PC-3 (cell line): ENCODE results near the gene SEMA3B. TPM values are rescaled to one million over a fixed set of nuclear protein-coding genes. Genes with fewer than 3 reads are reported as not detected.

Source experiments
- ATAC-seq: fragments of 200-7000 bp; cut with Tn5 transposase; 2 replicates; pipeline ENCODE4 v1.9.1; 2020; ENCODE audit warnings: mild to moderate bottlenecking, moderate library complexity
- BruUV-seq: library from RNA; stranded (reverse); fragments of 400-500 nt; replicated peaks from 2 replicates; lab custom pipeline; 2021; lab: Mats Ljungman, UMichigan
- CTCF ChIA-PET: fragments of 300-600 bp; sonication (Branson Sonifier 250); formaldehyde crosslinking; loops from one replicate; lab custom pipeline; 2022; ENCODE audit warnings: antibody characterized with exemption; lab: Charles Lee
- POLR2A ChIA-PET: fragments of 300-600 bp; sonication (Branson Sonifier 250); formaldehyde crosslinking; loops from one replicate; lab custom pipeline; 2022; ENCODE audit warnings: antibody characterized with exemption; ENCODE audit not compliant: unreplicated experiment; lab: Charles Lee
- DNase-seq: peaks from one replicate; pipeline ENCODE4 v3.0.0-alpha.2; 2015
- H2AFZ ChIP-seq: fragments of 300-600 bp; sonication (generic); 2 replicates; pipeline ENCODE4 v1.6.0; 2016; ENCODE audit warnings: antibody characterized with exemption, low read length
- H3F3A ChIP-seq: fragments of 300-600 bp; sonication (generic); one replicate; pipeline ENCODE4 v1.6.0; 2017; ENCODE audit warnings: antibody characterized with exemption, low read length, control low read depth, mild to moderate bottlenecking; ENCODE audit not compliant: unreplicated experiment
- H3K27ac ChIP-seq: fragments of 300-600 bp; sonication (generic); 2 replicates; pipeline ENCODE4 v1.5.1; 2016; ENCODE audit warnings: mild to moderate bottlenecking, low read length
- H3K27me3 ChIP-seq: fragments of 300-600 bp; sonication (generic); 2 replicates; pipeline ENCODE4 v1.6.1; 2016; ENCODE audit warnings: low read length, mixed read lengths
- H3K36me3 ChIP-seq: fragments of 300-600 bp; sonication (generic); 2 replicates; pipeline ENCODE4 v1.6.1; 2016; ENCODE audit warnings: low read depth, mixed run types, low read length, mixed read lengths
- H3K4me1 ChIP-seq: fragments of 300-600 bp; sonication (generic); 2 replicates; pipeline ENCODE4 v1.5.1; 2016; ENCODE audit warnings: low read length; ENCODE audit not compliant: insufficient read depth
- H3K4me2 ChIP-seq: fragments of 300-600 bp; sonication (generic); 2 replicates; pipeline ENCODE4 v1.6.0; 2016; ENCODE audit warnings: low read length
- H3K4me3 ChIP-seq: fragments of 300-600 bp; sonication (generic); 2 replicates; pipeline ENCODE4 v1.5.1; 2016; ENCODE audit warnings: mild to moderate bottlenecking, low read length, mixed read lengths
- H3K79me2 ChIP-seq: fragments of 300-600 bp; sonication (generic); 2 replicates; pipeline ENCODE4 v1.6.1; 2017; ENCODE audit warnings: low read length, mixed read lengths
- H3K9ac ChIP-seq: fragments of 300-600 bp; sonication (generic); 2 replicates; pipeline ENCODE4 v1.6.0; 2016; ENCODE audit warnings: mild to moderate bottlenecking, low read length
- H3K9me2 ChIP-seq: fragments of 300-600 bp; sonication (generic); replicated peaks from 2 replicates; pipeline ENCODE4 v1.6.1; 2016; ENCODE audit warnings: mixed run types, low read length, mixed read lengths
- H3K9me3 ChIP-seq: fragments of 300-600 bp; sonication (generic); 2 replicates; pipeline ENCODE4 v1.6.1; 2016; ENCODE audit warnings: low read length, mixed read lengths
- H4K20me1 ChIP-seq: fragments of 300-600 bp; sonication (generic); 2 replicates; pipeline ENCODE4 v1.6.1; 2016; ENCODE audit warnings: low read length, mixed read lengths
- EZH2 ChIP-seq: fragments of 300-600 bp; sonication (generic); IDR thresholded peaks from one replicate; pipeline ENCODE4 v1.6.1; 2017; ENCODE audit warnings: antibody characterized with exemption, mild to moderate bottlenecking, low read length; ENCODE audit not compliant: unreplicated experiment
- EZH2phosphoT487 ChIP-seq: fragments of 300-600 bp; sonication (generic); IDR thresholded peaks from 2 replicates; pipeline ENCODE4 v1.6.1; 2018; ENCODE audit warnings: mild to moderate bottlenecking, antibody characterized with exemption, low read length, borderline replicate concordance
- intact Hi-C: fragments of 100-400 bp; cut with micrococcal nuclease; formaldehyde crosslinking; loops from 2 replicates; pipeline ENCODE4 v1.9.0; 2023
- total RNA-seq: library from RNA; depleted of rRNA; stranded (reverse); fragments of >200 nt; gene quantifications from 2 replicates; pipeline ENCODE4 v1.2.3, GENCODE V29; 2014
- TF ChIP-seq, protein P1 (sequence below): fragments of 300-600 bp; sonication (generic); conservative IDR thresholded peaks from 2 replicates; pipeline ENCODE4 v1.5.1; 2017; ENCODE audit warnings: antibody characterized with exemption, low read depth, mild to moderate bottlenecking, low read length

The SEMA3B gene
- total RNA-seq, 1 experiment from 2014 or later, result 40.1 TPM

DNA sequence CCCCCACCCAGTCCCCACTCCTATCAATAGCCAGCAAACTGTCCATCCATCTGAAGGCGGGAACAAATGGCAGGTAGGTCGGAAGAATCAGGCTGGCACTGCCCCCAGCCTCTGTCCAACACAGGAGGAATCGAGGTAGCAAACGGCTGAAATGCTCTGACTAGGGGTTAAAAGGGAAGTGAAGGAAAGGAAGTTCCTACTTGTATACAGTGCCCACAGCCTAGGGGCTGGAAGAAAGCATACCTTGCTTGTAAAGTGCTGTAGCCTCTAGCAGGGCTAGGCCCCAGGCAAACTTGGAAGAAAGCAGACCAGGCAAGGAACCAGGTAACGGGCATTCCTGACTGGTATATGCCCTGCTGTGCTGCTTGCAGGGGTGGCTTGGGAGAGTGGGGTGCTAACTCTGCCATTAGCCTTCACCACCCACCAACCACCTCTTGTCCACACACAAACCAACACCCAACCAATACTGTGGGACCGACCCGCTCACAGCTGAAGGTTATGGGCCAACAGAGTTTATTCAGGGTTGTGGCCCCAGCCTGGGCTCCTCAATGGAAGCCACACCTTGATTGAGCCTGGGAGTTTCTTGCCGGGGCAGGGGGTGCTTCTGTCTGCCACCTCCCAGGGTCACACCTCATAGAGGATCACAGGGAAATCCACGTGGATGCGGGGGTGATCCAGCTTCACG is 56.7 kb downstream of the SEMA3B start:
- ATAC-seq (no peak), DNase-seq (no peak)
- no peak overlapping the region for H3K27ac ChIP-seq
- no peak overlapping the region for H2AFZ ChIP-seq
- no peaks in the 10 kb centered on the region for H3K27me3 ChIP-seq
- no peak for TF ChIP-seq EZH2
- TF ChIP-seq EZH2phosphoT487, result no peak
- TF ChIP-seq, protein P1, sequence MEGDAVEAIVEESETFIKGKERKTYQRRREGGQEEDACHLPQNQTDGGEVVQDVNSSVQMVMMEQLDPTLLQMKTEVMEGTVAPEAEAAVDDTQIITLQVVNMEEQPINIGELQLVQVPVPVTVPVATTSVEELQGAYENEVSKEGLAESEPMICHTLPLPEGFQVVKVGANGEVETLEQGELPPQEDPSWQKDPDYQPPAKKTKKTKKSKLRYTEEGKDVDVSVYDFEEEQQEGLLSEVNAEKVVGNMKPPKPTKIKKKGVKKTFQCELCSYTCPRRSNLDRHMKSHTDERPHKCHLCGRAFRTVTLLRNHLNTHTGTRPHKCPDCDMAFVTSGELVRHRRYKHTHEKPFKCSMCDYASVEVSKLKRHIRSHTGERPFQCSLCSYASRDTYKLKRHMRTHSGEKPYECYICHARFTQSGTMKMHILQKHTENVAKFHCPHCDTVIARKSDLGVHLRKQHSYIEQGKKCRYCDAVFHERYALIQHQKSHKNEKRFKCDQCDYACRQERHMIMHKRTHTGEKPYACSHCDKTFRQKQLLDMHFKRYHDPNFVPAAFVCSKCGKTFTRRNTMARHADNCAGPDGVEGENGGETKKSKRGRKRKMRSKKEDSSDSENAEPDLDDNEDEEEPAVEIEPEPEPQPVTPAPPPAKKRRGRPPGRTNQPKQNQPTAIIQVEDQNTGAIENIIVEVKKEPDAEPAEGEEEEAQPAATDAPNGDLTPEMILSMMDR, result no peak
- H3K36me3 ChIP-seq, result peaks cover 10% of the 10 kb centered on the region; the same call in 1 of the 2 replicates
- POLR2A ChIA-PET, result interaction anchor here (0.6 kb wide), 1 partner anchor 90 kb away, joined by 5 read pairs; no protein-coding TSS in a partner anchor
- no peak overlapping the region for H3K9ac ChIP-seq
- BruUV-seq, result no TSS peak
- no peak overlapping the region for H3K4me3 ChIP-seq
- H3K79me2 ChIP-seq, result peaks cover 22% of the 10 kb centered on the region
- CTCF ChIA-PET, result interaction anchor here (0.6 kb wide), 1 partner anchor 12 kb away, joined by 3 read pairs; no protein-coding TSS in a partner anchor
- no peaks in the 10 kb centered on the region for H4K20me1 ChIP-seq
- H3K4me1 ChIP-seq, result peaks cover 10% of the 10 kb centered on the region; the same call in 1 of the 2 replicates
- intact Hi-C loops, result no loop called here
- H3K4me2 ChIP-seq, result no peak overlapping the region
- no peaks in the 10 kb centered on the region for H3K9me3 ChIP-seq
- H3F3A ChIP-seq, result no peaks in the 10 kb centered on the region
- H3K9me2 ChIP-seq, result no peaks in the 10 kb centered on the region

DNA sequence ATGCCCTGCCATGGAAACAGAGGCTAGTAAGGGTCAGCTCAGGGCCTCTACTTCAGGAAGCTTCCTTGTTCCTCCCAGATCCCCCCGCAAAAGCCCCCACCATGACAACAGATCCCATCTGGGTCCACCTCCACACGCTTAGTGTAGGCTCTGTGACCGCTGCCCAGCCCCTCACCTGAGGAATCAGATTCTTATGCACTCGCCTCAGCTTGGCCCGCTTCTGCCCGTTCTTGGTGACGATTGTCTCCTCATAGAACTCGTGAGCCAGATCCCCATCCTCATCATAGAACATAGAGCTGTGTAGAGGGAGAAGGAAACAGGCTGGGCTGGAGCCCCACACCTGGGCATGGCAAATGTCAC is 57.2 kb downstream of the SEMA3B start:
- H3K9ac ChIP-seq, result no peak overlapping the region
- ATAC-seq (no peak), DNase-seq (no peak)
- no peaks in the 10 kb centered on the region for H3K27me3 ChIP-seq
- no peaks in the 10 kb centered on the region for H4K20me1 ChIP-seq
- peaks cover 10% of the 10 kb centered on the region; the same call in 1 of the 2 replicates for H3K4me1 ChIP-seq
- peaks cover 15% of the 10 kb centered on the region; the same call in 1 of the 2 replicates for H3K36me3 ChIP-seq
- no peak overlapping the region for H3K4me2 ChIP-seq
- intact Hi-C loops, result no loop called here
- no peaks in the 10 kb centered on the region for H3F3A ChIP-seq
- CTCF ChIA-PET, result no interaction called here
- H3K9me3 ChIP-seq, result no peaks in the 10 kb centered on the region
- no peak overlapping the region for H3K4me3 ChIP-seq
- H2AFZ ChIP-seq, result no peak overlapping the region
- no peak for TF ChIP-seq EZH2
- TF ChIP-seq, protein P1, result no peak
- TF ChIP-seq EZH2phosphoT487, result no peak
- H3K9me2 ChIP-seq, result no peaks in the 10 kb centered on the region
- BruUV-seq, result no TSS peak
- H3K79me2 ChIP-seq, result peaks cover 19% of the 10 kb centered on the region
- H3K27ac ChIP-seq, result no peak overlapping the region
- POLR2A ChIA-PET, result no interaction called here

- peaks cover 24% of the 10 kb centered on the region; the same call in 1 of the 2 replicates for H3K36me3 ChIP-seq
- peak overlapping the region; percentile 78 for H3K4me2 ChIP-seq
- H2AFZ ChIP-seq, result no peak overlapping the region
- peak overlapping the region; percentile 96 for H3K4me3 ChIP-seq
- no peaks in the 10 kb centered on the region for H3K9me2 ChIP-seq
- BruUV-seq, result TSS peak; percentile 30
- peaks cover 10% of the 10 kb centered on the region; the same call in 1 of the 2 replicates for H3K4me1 ChIP-seq
- no peak overlapping the region for H3K27ac ChIP-seq
- H3F3A ChIP-seq, result no peaks in the 10 kb centered on the region
- CTCF ChIA-PET, result interaction anchor here (0.6 to 1.0 kb wide), 3 partner anchors 10 to 973 kb away, joined by 3 to 8 read pairs (median 4); no protein-coding TSS in a partner anchor
- DNase-seq (no peak), ATAC-seq (no peak)
- H3K79me2 ChIP-seq, result peaks cover 22% of the 10 kb centered on the region
- TF ChIP-seq EZH2, result no peak
- TF ChIP-seq, protein P1, result no peak
- no peak for TF ChIP-seq EZH2phosphoT487
- H3K9me3 ChIP-seq, result no peaks in the 10 kb centered on the region
- intact Hi-C loops, result no loop called here
- POLR2A ChIA-PET, result interaction anchor here (1.7 kb wide), 1 partner anchor 10 kb away, joined by 14 read pairs; no protein-coding TSS in a partner anchor
- H4K20me1 ChIP-seq, result no peaks in the 10 kb centered on the region
- no peaks in the 10 kb centered on the region for H3K27me3 ChIP-seq
- H3K9ac ChIP-seq, result peak overlapping the region; percentile 92
Measured at GRCh38 chr3:50327129-50327528, 58.2 kb downstream of the SEMA3B start.
